Activated T-helper 1 cell treated with anti-CD3 and anti-CD28 coated beads, Interleukin-12 subunit alpha, Interleukin-12 subunit beta, Interleukin-2, Interleukin-4 antibody, amounts not matched to agents 30 ng/mL and 10 ng/mL and 1 ng/mL, durations not matched to agents 14 hours and 24 hours and 36 hours (primary cell): Measurements from ENCODE around the gene HEXB. TPM values are rescaled to one million over a fixed set of nuclear protein-coding genes. Genes with fewer than 3 reads are reported as not detected.
"Not testable (repeated sequence)": the region's sequence is repeated elsewhere in the genome, so short reads cannot be mapped to it uniquely, and the experiment has no call there.

ENCODE experiments used
- DNase-seq: peaks from one replicate; pipeline ENCODE4 v3.0.0; 2021; ENCODE audit warnings: low spot score
- H3K27ac Mint-ChIP-seq: one replicate; pipeline ENCODE4 v1.8.0; 2021; ENCODE audit warnings: mild to moderate bottlenecking, mixed read lengths
- H3K27me3 Mint-ChIP-seq: one replicate; pipeline ENCODE4 v1.8.0; 2022; ENCODE audit warnings: mild to moderate bottlenecking, moderate library complexity, mixed read lengths; ENCODE audit not compliant: insufficient read depth
- H3K36me3 Mint-ChIP-seq: one replicate; pipeline ENCODE4 v1.8.0; 2021; ENCODE audit warnings: low read depth, mixed read lengths
- H3K4me1 Mint-ChIP-seq: one replicate; pipeline ENCODE4 v1.8.0; 2021; ENCODE audit warnings: low read depth, mixed read lengths
- H3K4me3 Mint-ChIP-seq: one replicate; pipeline ENCODE4 v1.8.0; 2021; ENCODE audit warnings: mild to moderate bottlenecking, moderate library complexity, mixed read lengths
- H3K9me3 Mint-ChIP-seq: one replicate; pipeline ENCODE4 v1.8.0; 2021; ENCODE audit warnings: mixed read lengths
- intact Hi-C: fragments of 100-400 bp; cut with micrococcal nuclease; formaldehyde crosslinking; loops from one replicate; pipeline ENCODE4 v1.15.1; 2024
- total RNA-seq: library from RNA; stranded (reverse); gene quantifications from 2 replicates; pipeline ENCODE4 v1.2.3, GENCODE V29; 2022

The HEXB gene
- total RNA-seq, 1 donor from 2014 or later: 71.4 TPM

DNA sequence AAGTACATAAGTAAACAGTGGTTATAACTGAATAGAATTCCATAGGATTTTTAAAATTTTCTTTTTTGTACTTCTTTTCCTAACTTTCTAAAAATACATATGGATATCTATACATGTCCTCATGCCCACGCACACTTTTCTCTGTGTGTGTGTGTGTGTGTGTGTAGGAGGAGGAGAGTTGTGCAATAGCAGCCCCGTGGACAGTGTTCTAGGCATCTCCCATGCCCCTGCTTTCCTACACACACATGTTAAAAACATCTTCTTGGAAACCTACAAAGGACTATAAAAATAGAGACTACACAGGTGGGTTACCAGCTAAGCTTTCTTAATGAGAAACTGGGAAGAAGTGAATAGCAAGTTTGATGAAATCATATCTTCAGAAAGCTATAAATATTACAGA lies 19.8 kb upstream of the HEXB start:
- no peak for DNase-seq
- intact Hi-C loops: no loop called here
- no peak overlapping the region for H3K27ac Mint-ChIP-seq
- H3K4me1 Mint-ChIP-seq: no peaks in the 10 kb centered on the region
- H3K36me3 Mint-ChIP-seq: no peaks in the 10 kb centered on the region
- H3K4me3 Mint-ChIP-seq: no peak overlapping the region
- peaks cover 13% of the 10 kb centered on the region for H3K27me3 Mint-ChIP-seq
- no peaks in the 10 kb centered on the region for H3K9me3 Mint-ChIP-seq

- DNase-seq: no peak
- intact Hi-C loops: no loop called here
- Mint-ChIP-seq H3K36me3 (no peaks in the 10 kb centered on the region), H3K4me1 (no peaks in the 10 kb centered on the region), H3K9me3 (no peaks in the 10 kb centered on the region), H3K27me3 (peaks cover 13% of the 10 kb centered on the region), H3K27ac (no peak overlapping the region), H3K4me3 (no peak overlapping the region)
Measured at GRCh38 chr5:74665816-74666215, 19.2 kb upstream of the HEXB start.

- no peak overlapping the region for H3K27ac Mint-ChIP-seq
- intact Hi-C loops: no loop called here
Measured at GRCh38 chr5:74667396-74667795, 17.6 kb upstream of the HEXB start.

GRCh38 chr5:74669821-74670220 lies 15.2 kb upstream of the HEXB start:
- H3K27me3 Mint-ChIP-seq: peaks cover 6% of the 10 kb centered on the region
- H3K27ac Mint-ChIP-seq: no peak overlapping the region
- DNase-seq: no peak
- H3K36me3 Mint-ChIP-seq: no peaks in the 10 kb centered on the region
- H3K9me3 Mint-ChIP-seq: no peaks in the 10 kb centered on the region
- H3K4me1 Mint-ChIP-seq: no peaks in the 10 kb centered on the region
- H3K4me3 Mint-ChIP-seq: no peak overlapping the region
- intact Hi-C loops: no loop called here

More at GRCh38 chr5:74667396-74667795, 17.6 kb upstream of the HEXB start:
- DNase-seq: no peak
- Mint-ChIP-seq H3K27me3 (peaks cover 8% of the 10 kb centered on the region), H3K4me1 (no peaks in the 10 kb centered on the region), H3K9me3 (no peaks in the 10 kb centered on the region), H3K36me3 (no peaks in the 10 kb centered on the region), H3K4me3 (no peak overlapping the region)

GRCh38 chr5:74670396-74671038 lies 14.5 kb upstream of the HEXB start:
- Mint-ChIP-seq H3K27ac (no peak overlapping the region), H3K36me3 (no peaks in the 10 kb centered on the region), H3K4me3 (no peak overlapping the region), H3K27me3 (peaks cover 7% of the 10 kb centered on the region), H3K9me3 (no peaks in the 10 kb centered on the region), H3K4me1 (no peaks in the 10 kb centered on the region)
- intact Hi-C loops: no loop called here
- no peak for DNase-seq

DNA sequence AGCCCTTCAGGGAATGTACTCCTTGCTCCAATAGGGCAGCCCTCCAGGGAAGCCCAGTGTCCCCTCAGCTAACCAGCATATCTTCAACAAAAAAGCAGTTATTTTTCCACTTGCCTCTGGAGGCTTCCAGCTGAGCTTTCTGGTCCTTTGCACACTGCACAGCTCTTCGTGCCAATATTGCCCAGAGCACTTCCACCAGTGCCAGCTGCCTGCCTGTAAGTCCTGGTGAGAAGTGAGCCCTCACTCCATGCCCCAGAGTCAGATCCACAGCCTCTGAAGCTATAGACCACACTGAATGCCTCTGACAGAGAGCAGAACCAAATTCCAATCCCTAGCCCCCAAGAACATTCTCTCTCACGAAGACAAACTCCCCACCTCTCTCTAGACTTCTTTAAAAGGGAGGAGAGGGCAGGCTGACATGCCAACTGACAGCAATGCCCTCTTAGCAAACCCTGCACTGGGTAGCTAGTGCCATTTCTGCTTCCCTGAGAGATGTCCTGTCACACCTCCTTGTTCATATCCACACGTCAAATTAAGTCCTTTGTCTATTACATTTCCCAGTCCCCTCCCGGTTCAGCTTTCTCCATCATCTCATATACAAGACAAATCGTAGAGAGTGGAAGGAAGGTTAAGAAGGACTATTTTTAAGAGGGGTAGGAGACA lies 12.7 kb upstream of the HEXB start:
- intact Hi-C loops: no loop called here
- Mint-ChIP-seq H3K9me3 (no peaks in the 10 kb centered on the region), H3K27ac (no peak overlapping the region), H3K4me3 (no peak overlapping the region), H3K4me1 (no peaks in the 10 kb centered on the region), H3K36me3 (no peaks in the 10 kb centered on the region), H3K27me3 (peaks cover 7% of the 10 kb centered on the region)
- DNase-seq: no peak

- DNase-seq: no peak
- H3K4me3 Mint-ChIP-seq: no peak overlapping the region
- H3K4me1 Mint-ChIP-seq: no peaks in the 10 kb centered on the region
- H3K27me3 Mint-ChIP-seq: peaks cover 7% of the 10 kb centered on the region
- no peaks in the 10 kb centered on the region for H3K9me3 Mint-ChIP-seq
- intact Hi-C loops: loop anchor here (1.0 kb wide), 1 partner anchor 246 kb away; no protein-coding TSS in a partner anchor
- no peaks in the 10 kb centered on the region for H3K36me3 Mint-ChIP-seq
- H3K27ac Mint-ChIP-seq: no peak overlapping the region
Measured at GRCh38 chr5:74673011-74673790, 11.8 kb upstream of the HEXB start.

- H3K4me1 Mint-ChIP-seq, intact Hi-C loops, H3K9me3 Mint-ChIP-seq, H3K27ac Mint-ChIP-seq, DNase-seq, H3K36me3 Mint-ChIP-seq, H3K4me3 Mint-ChIP-seq: not testable (repeated sequence)
- H3K27me3 Mint-ChIP-seq: peaks cover 27% of the 10 kb centered on the region
Measured at GRCh38 chr5:74676466-74676865, 8.6 kb upstream of the HEXB start.

DNA sequence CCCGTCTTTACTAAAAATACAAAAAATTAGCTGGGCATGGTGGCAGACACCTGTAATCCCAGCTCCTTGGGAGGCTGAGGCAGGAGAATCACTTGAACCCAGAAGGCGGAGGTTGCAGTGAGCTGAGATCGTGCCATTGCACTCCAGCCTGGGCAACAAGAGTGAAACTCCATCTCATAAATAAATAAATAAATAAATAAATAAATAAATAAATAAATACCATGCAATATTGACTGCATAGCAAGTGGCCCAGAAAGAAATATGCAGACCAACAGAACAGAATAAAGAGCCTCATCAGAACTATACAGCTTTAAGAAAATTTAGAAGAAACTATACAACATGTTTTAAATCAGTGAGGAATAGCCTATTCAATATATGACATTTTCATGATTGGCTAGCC lies 6.9 kb upstream of the HEXB start:
- DNase-seq, H3K4me1 Mint-ChIP-seq, H3K36me3 Mint-ChIP-seq, H3K27ac Mint-ChIP-seq, intact Hi-C loops, H3K4me3 Mint-ChIP-seq, H3K9me3 Mint-ChIP-seq: not testable (repeated sequence)
- H3K27me3 Mint-ChIP-seq: peaks cover 33% of the 10 kb centered on the region

GRCh38 chr5:74679300-74679699 lies 5.7 kb upstream of the HEXB start:
- DNase-seq, H3K4me1 Mint-ChIP-seq, intact Hi-C loops, H3K4me3 Mint-ChIP-seq, H3K36me3 Mint-ChIP-seq, H3K9me3 Mint-ChIP-seq, H3K27ac Mint-ChIP-seq: not testable (repeated sequence)
- H3K27me3 Mint-ChIP-seq: peaks cover 31% of the 10 kb centered on the region

DNA sequence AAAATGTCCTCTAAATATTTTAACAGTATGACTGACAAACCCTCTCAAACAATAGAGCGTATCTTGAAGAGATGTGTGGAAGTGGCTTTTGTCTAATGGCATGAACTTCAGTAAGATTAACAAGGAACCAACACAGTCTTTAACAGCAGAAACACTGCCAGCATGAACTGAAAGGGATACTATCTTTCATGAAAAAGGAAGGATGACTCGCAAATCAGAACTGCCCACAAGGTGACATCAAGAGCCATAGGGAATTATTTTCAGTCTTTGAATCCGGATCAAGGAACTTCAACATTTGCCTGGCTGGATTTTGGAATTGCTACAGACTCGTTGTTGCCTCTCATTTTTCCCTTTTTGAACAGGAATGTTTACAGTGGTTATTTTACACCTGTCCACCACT lies 5.1 kb upstream of the HEXB start:
- DNase-seq: no peak
- intact Hi-C loops: loop anchor here (10.0 kb wide), 5 partner anchors 365 to 1115 kb away; partner anchors contain the start of genes ANKRA2, ANKRD31, HMGCR and POC5
- H3K4me1 Mint-ChIP-seq: no peaks in the 10 kb centered on the region
- H3K36me3 Mint-ChIP-seq: no peaks in the 10 kb centered on the region
- H3K27me3 Mint-ChIP-seq: peaks cover 30% of the 10 kb centered on the region
- H3K4me3 Mint-ChIP-seq: no peak overlapping the region
- H3K9me3 Mint-ChIP-seq: no peaks in the 10 kb centered on the region
- H3K27ac Mint-ChIP-seq: no peak overlapping the region

- H3K36me3 Mint-ChIP-seq: peaks cover 23% of the 10 kb centered on the region
- H3K27me3 Mint-ChIP-seq: peaks cover 7% of the 10 kb centered on the region
- no peak for DNase-seq
- H3K4me3 Mint-ChIP-seq: peak overlapping the region; percentile 90
- H3K9me3 Mint-ChIP-seq: no peaks in the 10 kb centered on the region
- intact Hi-C loops: loop anchor here (1.0 to 10.0 kb wide), 10 partner anchors 45 to 1121 kb away; partner anchors contain the start of genes ANKRA2, ANKRD31, ENC1 and FAM169A
- H3K27ac Mint-ChIP-seq: peak overlapping the region; percentile 71
- H3K4me1 Mint-ChIP-seq: peaks cover 23% of the 10 kb centered on the region
Measured at GRCh38 chr5:74685979-74686631, 1.1 kb downstream of the HEXB start.
